PC-3 (cell line): Measurements from ENCODE around the gene RTN4. TPM values are rescaled to one million over a fixed set of nuclear protein-coding genes. Genes with fewer than 3 reads are reported as not detected.

Experiments
- ATAC-seq: fragments of 200-7000 bp; cut with Tn5 transposase; 2 replicates; pipeline ENCODE4 v1.9.1; 2020; ENCODE audit warnings: mild to moderate bottlenecking, moderate library complexity
- BruUV-seq: library from RNA; stranded (reverse); fragments of 400-500 nt; replicated peaks from 2 replicates; lab custom pipeline; 2021; lab: Mats Ljungman, UMichigan
- CTCF ChIA-PET: fragments of 300-600 bp; sonication (Branson Sonifier 250); formaldehyde crosslinking; loops from one replicate; lab custom pipeline; 2022; ENCODE audit warnings: antibody characterized with exemption; lab: Charles Lee
- POLR2A ChIA-PET: fragments of 300-600 bp; sonication (Branson Sonifier 250); formaldehyde crosslinking; loops from one replicate; lab custom pipeline; 2022; ENCODE audit warnings: antibody characterized with exemption; ENCODE audit not compliant: unreplicated experiment; lab: Charles Lee
- DNase-seq: peaks from one replicate; pipeline ENCODE4 v3.0.0-alpha.2; 2015
- H2AFZ ChIP-seq: fragments of 300-600 bp; sonication (generic); 2 replicates; pipeline ENCODE4 v1.6.0; 2016; ENCODE audit warnings: antibody characterized with exemption, low read length
- H3F3A ChIP-seq: fragments of 300-600 bp; sonication (generic); one replicate; pipeline ENCODE4 v1.6.0; 2017; ENCODE audit warnings: antibody characterized with exemption, low read length, control low read depth, mild to moderate bottlenecking; ENCODE audit not compliant: unreplicated experiment
- H3K27ac ChIP-seq: fragments of 300-600 bp; sonication (generic); 2 replicates; pipeline ENCODE4 v1.5.1; 2016; ENCODE audit warnings: mild to moderate bottlenecking, low read length
- H3K27me3 ChIP-seq: fragments of 300-600 bp; sonication (generic); 2 replicates; pipeline ENCODE4 v1.6.1; 2016; ENCODE audit warnings: low read length, mixed read lengths
- H3K36me3 ChIP-seq: fragments of 300-600 bp; sonication (generic); 2 replicates; pipeline ENCODE4 v1.6.1; 2016; ENCODE audit warnings: low read depth, mixed run types, low read length, mixed read lengths
- H3K4me1 ChIP-seq: fragments of 300-600 bp; sonication (generic); 2 replicates; pipeline ENCODE4 v1.5.1; 2016; ENCODE audit warnings: low read length; ENCODE audit not compliant: insufficient read depth
- H3K4me2 ChIP-seq: fragments of 300-600 bp; sonication (generic); 2 replicates; pipeline ENCODE4 v1.6.0; 2016; ENCODE audit warnings: low read length
- H3K4me3 ChIP-seq: fragments of 300-600 bp; sonication (generic); 2 replicates; pipeline ENCODE4 v1.5.1; 2016; ENCODE audit warnings: mild to moderate bottlenecking, low read length, mixed read lengths
- H3K79me2 ChIP-seq: fragments of 300-600 bp; sonication (generic); 2 replicates; pipeline ENCODE4 v1.6.1; 2017; ENCODE audit warnings: low read length, mixed read lengths
- H3K9ac ChIP-seq: fragments of 300-600 bp; sonication (generic); 2 replicates; pipeline ENCODE4 v1.6.0; 2016; ENCODE audit warnings: mild to moderate bottlenecking, low read length
- H3K9me2 ChIP-seq: fragments of 300-600 bp; sonication (generic); replicated peaks from 2 replicates; pipeline ENCODE4 v1.6.1; 2016; ENCODE audit warnings: mixed run types, low read length, mixed read lengths
- H3K9me3 ChIP-seq: fragments of 300-600 bp; sonication (generic); 2 replicates; pipeline ENCODE4 v1.6.1; 2016; ENCODE audit warnings: low read length, mixed read lengths
- H4K20me1 ChIP-seq: fragments of 300-600 bp; sonication (generic); 2 replicates; pipeline ENCODE4 v1.6.1; 2016; ENCODE audit warnings: low read length, mixed read lengths
- EZH2 ChIP-seq: fragments of 300-600 bp; sonication (generic); IDR thresholded peaks from one replicate; pipeline ENCODE4 v1.6.1; 2017; ENCODE audit warnings: antibody characterized with exemption, mild to moderate bottlenecking, low read length; ENCODE audit not compliant: unreplicated experiment
- EZH2phosphoT487 ChIP-seq: fragments of 300-600 bp; sonication (generic); IDR thresholded peaks from 2 replicates; pipeline ENCODE4 v1.6.1; 2018; ENCODE audit warnings: mild to moderate bottlenecking, antibody characterized with exemption, low read length, borderline replicate concordance
- intact Hi-C: fragments of 100-400 bp; cut with micrococcal nuclease; formaldehyde crosslinking; loops from 2 replicates; pipeline ENCODE4 v1.9.0; 2023
- total RNA-seq: library from RNA; depleted of rRNA; stranded (reverse); fragments of >200 nt; gene quantifications from 2 replicates; pipeline ENCODE4 v1.2.3, GENCODE V29; 2014
- TF ChIP-seq, protein P1 (sequence below): fragments of 300-600 bp; sonication (generic); conservative IDR thresholded peaks from 2 replicates; pipeline ENCODE4 v1.5.1; 2017; ENCODE audit warnings: antibody characterized with exemption, low read depth, mild to moderate bottlenecking, low read length

Gene RTN4
- total RNA-seq, 1 experiment from 2014 or later: 150 TPM

DNA sequence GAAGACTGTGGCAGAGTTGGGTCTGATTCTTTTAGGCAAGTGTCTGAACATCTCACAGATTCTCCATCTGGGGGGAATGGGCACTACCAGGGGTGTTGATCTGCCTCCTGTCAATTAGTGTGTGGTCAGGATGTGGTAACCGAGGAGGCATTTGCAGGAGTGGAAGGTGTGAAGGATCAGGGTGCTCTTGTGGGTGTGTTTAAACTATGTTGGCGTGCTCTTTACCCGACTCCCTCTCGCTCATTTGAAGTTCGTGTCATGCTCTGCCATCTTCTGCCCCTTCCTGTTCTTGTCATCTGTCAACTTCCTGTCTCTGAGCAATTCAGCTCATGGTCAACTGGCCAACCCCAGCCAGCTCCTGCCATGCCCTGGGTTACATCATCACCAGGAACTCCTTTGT lies 107.9 kb downstream of the RTN4 start:
- H3K36me3 ChIP-seq: peaks cover 3% of the 10 kb centered on the region; the same call in 1 of the 2 replicates
- no peak overlapping the region for H3K4me2 ChIP-seq
- H2AFZ ChIP-seq: no peak overlapping the region
- no peaks in the 10 kb centered on the region for H3K9me2 ChIP-seq
- BruUV-seq: no TSS peak
- ATAC-seq (no peak), DNase-seq (no peak)
- H3K27ac ChIP-seq: no peak overlapping the region
- TF ChIP-seq EZH2: no peak
- TF ChIP-seq, protein P1, sequence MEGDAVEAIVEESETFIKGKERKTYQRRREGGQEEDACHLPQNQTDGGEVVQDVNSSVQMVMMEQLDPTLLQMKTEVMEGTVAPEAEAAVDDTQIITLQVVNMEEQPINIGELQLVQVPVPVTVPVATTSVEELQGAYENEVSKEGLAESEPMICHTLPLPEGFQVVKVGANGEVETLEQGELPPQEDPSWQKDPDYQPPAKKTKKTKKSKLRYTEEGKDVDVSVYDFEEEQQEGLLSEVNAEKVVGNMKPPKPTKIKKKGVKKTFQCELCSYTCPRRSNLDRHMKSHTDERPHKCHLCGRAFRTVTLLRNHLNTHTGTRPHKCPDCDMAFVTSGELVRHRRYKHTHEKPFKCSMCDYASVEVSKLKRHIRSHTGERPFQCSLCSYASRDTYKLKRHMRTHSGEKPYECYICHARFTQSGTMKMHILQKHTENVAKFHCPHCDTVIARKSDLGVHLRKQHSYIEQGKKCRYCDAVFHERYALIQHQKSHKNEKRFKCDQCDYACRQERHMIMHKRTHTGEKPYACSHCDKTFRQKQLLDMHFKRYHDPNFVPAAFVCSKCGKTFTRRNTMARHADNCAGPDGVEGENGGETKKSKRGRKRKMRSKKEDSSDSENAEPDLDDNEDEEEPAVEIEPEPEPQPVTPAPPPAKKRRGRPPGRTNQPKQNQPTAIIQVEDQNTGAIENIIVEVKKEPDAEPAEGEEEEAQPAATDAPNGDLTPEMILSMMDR: no peak
- TF ChIP-seq EZH2phosphoT487: no peak
- peaks cover 16% of the 10 kb centered on the region for H3K4me1 ChIP-seq
- H3K27me3 ChIP-seq: no peaks in the 10 kb centered on the region
- ChIA-PET CTCF (no interaction called here), POLR2A (no interaction called here)
- H3F3A ChIP-seq: no peaks in the 10 kb centered on the region
- intact Hi-C loops: no loop called here
- no peak overlapping the region for H3K9ac ChIP-seq
- H3K9me3 ChIP-seq: no peaks in the 10 kb centered on the region
- H3K4me3 ChIP-seq: no peak overlapping the region
- no peaks in the 10 kb centered on the region for H4K20me1 ChIP-seq
- H3K79me2 ChIP-seq: no peaks in the 10 kb centered on the region

DNA sequence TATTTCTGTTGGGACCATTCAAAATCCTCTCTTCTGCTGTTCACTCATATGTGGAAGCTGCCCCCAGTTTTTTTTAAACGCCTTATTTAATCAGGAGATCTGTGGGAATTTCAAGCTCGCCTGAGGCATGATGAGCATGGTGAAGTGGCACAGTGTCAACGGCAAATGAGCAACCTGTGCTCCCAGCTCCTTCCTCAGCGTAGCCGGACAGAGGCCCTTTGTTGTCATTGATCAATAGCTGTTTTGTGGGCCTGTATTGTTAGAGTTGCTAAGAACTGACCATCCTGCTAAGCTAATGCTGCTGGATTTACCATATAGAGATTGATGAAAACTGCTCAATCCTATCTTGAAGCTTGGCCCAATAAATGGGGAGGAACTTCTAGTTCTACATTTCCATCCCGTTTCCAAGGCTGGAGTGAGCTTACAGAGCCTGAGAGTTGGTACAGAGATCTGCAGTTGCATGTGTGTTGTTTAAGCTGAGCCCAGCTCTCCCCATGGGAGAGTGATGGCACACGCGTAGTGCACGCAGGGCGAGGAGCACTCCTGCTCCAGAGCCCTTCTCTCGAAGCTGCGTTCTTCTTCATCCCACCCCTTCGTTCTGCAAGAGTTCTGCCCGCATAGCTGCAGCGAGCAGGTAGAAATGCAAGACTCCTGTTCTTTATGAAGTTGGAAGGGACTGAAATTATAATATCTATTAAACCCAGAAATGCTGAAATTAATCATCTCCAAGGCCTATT lies 108.8 kb downstream of the RTN4 start:
- DNase-seq (no peak), ATAC-seq (no peak)
- no peaks in the 10 kb centered on the region for H3K27me3 ChIP-seq
- H3K79me2 ChIP-seq: no peaks in the 10 kb centered on the region
- H3K9ac ChIP-seq: no peak overlapping the region
- H3K36me3 ChIP-seq: peaks cover 3% of the 10 kb centered on the region; the same call in 1 of the 2 replicates
- intact Hi-C loops: no loop called here
- no TSS peak for BruUV-seq
- no peak overlapping the region for H3K27ac ChIP-seq
- TF ChIP-seq, protein P1: no peak
- TF ChIP-seq EZH2: no peak
- ChIA-PET CTCF (no interaction called here), POLR2A (no interaction called here)
- H3F3A ChIP-seq: no peaks in the 10 kb centered on the region
- no peak overlapping the region for H3K4me3 ChIP-seq
- H3K4me2 ChIP-seq: no peak overlapping the region
- no peaks in the 10 kb centered on the region for H3K9me3 ChIP-seq
- H2AFZ ChIP-seq: no peak overlapping the region
- H4K20me1 ChIP-seq: no peaks in the 10 kb centered on the region
- H3K4me1 ChIP-seq: peaks cover 13% of the 10 kb centered on the region
- no peaks in the 10 kb centered on the region for H3K9me2 ChIP-seq

DNA sequence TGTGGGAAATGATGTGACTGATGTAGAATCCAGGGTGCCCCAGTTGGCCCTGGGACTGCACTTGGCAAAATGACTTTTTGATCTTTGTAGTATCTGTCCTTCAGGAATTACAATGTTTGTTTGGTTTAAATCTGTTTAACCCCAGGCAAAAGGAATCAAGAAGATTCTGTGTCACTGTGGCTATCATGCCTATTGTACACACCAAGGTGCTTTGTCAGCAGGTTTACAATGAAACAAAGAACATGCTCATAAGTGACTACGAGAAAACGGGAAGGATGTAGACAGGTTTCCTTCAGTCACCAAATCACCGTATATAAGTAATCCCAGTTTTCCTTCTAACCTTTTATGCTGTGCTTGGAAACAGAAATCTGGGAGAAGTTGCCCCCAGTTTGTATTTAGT lies 109.5 kb downstream of the RTN4 start:
- TF ChIP-seq, protein P1: no peak
- TF ChIP-seq EZH2 (no peak), EZH2phosphoT487 (no peak)

More for the DNA sequence above, 109.5 kb downstream of the RTN4 start:
- H2AFZ ChIP-seq: no peak overlapping the region
- no peak overlapping the region for H3K4me3 ChIP-seq
- intact Hi-C loops: no loop called here
- ChIA-PET POLR2A (no interaction called here), CTCF (no interaction called here)
- no TSS peak for BruUV-seq
- no peaks in the 10 kb centered on the region for H3F3A ChIP-seq
- H3K4me1 ChIP-seq: peaks cover 6% of the 10 kb centered on the region
- H3K9me3 ChIP-seq: no peaks in the 10 kb centered on the region
- H3K4me2 ChIP-seq: no peak overlapping the region
- DNase-seq: no peak
- H3K79me2 ChIP-seq: no peaks in the 10 kb centered on the region
- H3K27ac ChIP-seq: no peak overlapping the region
- no peaks in the 10 kb centered on the region for H3K27me3 ChIP-seq
- no peaks in the 10 kb centered on the region for H3K9me2 ChIP-seq
- H3K9ac ChIP-seq: no peak overlapping the region
- peaks cover 3% of the 10 kb centered on the region; the same call in 1 of the 2 replicates for H3K36me3 ChIP-seq
- H4K20me1 ChIP-seq: no peaks in the 10 kb centered on the region
- ATAC-seq: no peak
